GM18861 (cell line): ENCODE measurements around the gene OMP.

Experiments used
- ATAC-seq: cut with Tn5 transposase; IDR thresholded peaks from one replicate; pipeline ENCODE4 v1.9.1; 2021; ENCODE audit not compliant: unreplicated experiment

OMP gene

DNA sequence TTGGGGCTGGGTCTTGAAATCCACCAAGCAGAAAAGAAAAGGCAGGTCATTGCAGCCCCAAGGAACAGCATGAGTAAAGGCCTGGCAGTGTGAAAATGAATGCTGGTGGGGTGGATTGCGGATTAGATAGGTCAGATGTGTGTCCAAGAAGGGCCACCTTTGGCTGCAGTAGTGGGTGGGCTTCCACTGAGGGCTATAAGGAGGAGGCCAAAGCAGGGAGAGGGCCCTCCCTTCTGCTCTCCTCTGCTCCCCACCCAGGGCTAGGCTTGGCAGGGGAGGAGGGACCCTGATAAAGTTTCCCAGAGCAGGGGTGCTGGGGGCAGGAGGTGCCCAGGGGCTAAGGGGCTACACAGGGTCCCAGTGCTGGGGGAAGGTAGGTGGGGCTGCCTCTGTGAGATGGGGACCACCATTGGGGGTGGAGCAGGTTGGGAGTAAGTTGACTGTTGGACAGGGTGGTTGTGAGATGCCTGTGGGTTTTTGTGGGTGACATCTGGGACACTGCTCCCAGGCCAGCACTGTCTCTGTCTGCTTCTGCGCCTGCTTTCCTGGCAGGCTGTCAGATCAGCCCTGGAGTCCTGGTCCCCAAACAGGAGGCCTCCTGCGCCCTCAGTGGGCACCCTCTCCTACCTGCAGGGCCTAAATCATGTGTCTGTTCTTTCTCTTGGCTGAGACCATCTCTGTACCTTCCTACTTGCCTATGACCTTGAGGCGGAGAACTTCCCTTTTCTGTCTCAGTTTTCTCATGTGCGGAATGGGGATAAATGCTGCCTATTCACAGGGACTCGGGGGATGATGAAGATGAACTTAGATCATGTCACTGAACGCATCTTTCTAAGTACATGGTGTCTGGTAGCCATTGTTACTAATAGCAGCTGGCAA is 33.9 kb upstream of the OMP start:
- ATAC-seq: no peak

GRCh38 chr11:77069336-77069968 is 33.2 kb upstream of the OMP start:
- ATAC-seq: no peak

DNA sequence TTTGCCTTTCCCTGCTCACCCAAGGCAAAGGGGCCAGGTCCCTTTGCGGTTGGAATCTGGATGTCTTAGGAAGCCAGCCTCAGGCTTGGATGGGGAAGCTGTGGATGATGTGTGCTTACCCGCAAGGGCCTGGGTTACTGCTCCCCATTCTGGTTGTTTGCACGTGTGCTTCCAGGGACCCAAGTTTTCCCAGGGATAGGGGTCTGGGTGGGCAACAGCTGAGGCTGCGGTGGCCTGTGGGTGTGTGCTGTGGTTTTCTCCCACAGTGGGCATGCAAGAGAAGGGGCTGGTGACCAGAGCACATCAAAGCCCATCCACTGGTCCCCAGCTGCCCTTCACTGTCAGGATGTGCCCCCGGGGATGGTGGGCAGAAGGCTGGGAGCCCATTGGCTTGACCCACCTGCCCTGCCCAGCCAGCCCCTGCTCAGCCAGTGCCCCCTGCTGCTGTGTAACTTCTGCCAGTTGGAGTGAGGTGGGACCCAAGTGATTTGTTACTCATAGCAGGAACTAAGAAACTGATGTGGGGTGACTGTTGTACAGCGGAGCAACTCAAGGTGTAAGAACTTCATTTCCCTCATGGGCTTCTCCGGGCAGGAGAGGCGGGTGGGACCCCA is 32.6 kb upstream of the OMP start:
- ATAC-seq: no peak

DNA sequence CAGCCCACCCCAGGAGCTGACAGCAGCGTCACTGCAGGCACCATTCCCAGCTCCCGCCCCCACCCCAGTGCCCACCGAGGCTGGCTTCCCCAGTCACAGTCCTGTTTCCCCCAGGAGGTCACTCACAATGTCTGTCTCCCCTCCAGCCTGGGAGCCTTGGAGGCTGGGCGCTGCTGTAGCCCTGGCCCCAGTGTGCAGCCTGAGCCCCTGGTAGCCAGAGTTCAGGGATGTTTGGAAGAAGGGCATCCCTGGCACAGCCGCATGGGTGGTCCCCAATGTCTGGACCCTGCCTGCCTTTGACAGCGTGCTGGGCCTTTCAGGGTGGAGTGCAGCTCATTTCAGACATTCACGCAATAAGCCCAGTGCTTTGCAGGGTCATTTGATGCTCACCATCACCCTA is 31.6 kb upstream of the OMP start:
- no peak for ATAC-seq

DNA sequence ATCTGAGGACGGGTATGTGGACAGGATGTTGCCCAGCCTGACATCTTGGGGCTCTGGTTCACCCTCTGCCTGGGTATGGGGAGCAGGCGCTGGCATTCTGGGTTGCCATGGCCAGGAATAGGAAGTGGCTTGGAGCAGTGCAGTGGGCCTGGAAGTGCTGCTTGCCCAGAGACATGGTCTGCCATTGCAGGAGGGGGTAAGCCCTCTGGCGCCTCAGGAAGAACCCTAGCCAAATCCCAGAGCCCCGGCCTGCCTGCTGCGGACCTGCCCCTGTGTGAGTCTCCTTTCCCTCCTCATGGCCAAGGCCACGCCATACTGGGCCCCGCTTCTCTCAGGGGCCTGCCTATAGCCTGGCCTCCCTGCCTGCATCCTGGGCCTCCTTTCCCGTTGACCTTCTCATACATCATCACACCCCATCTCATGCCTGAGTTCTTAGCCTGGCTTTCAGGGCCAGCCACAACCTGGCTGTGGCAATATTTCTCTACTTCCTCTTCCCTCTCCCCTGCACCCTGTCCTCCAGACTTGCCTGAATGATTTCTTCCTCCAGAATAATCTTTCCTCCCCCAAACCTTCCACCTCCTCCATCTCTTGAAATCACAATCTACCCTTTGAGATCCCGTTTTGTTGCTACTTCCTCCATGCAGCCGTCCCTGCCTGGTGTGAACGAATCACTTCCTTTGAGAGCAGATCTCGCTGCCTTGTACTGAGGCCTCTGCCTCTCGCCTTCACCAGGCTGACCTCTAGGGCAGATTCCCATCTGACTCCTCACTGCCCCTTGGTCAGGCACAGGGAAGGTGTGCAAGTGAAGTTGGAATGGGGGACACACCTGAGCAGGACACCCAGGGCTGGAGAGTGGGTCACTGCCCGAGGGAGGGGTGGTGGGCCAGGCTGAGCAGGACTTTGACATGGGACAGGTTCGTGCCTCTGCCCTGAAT is 30.7 kb upstream of the OMP start:
- no peak for ATAC-seq

- ATAC-seq: no peak
Observed at GRCh38 chr11:77072851-77073327, 29.8 kb upstream of the OMP start.

- no peak for ATAC-seq
Observed at GRCh38 chr11:77073328-77074001, 29.2 kb upstream of the OMP start.

DNA sequence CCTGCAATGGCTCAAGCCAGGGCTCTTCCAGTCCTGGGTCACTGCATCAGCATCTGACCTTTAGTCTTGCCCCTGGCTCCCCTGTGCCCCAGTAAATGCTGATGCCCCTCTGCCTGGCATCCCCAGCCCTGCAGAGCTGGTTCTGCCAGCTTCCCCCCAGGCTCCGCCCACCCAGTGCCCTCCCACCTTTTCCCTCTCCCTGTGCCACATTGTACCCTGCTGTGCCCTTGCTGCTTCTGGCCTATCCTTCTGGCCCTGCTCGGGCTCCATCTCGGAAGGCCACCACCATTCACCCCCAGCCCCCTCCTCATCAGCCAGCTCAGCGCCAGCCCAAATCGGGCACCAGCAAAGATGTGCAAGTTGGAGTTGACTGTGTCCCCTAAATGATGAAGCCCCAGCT is 28.4 kb upstream of the OMP start:
- ATAC-seq: no peak

DNA sequence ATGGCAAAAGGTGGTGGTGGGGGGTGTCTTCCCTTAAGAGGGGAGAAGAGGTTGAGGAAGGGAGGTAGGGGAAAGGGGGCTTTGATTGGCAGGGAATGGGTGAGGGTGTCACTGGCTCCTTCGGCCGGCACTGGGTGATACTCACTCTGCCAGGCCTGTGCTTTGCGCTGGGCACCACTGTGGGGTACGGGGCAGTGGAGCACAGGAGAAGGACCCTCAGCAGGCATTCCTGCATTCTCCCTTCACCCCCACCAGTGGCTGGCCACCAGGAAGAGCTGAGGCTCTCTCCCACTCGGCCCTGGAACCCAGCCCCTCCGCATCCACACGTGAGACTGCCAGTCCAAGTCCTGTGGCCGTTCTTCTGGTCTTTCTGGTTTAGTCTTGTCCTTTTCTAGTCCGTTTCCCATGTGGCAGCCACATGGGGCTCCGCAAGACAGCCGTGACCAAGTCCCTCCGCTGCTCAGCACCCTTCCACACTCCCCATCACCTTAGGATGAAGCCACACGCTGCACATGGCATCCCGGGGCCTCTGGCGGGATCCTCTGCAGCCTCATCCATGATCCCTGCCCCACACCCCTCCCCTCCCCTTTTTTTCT is 27.9 kb upstream of the OMP start:
- ATAC-seq: no peak

DNA sequence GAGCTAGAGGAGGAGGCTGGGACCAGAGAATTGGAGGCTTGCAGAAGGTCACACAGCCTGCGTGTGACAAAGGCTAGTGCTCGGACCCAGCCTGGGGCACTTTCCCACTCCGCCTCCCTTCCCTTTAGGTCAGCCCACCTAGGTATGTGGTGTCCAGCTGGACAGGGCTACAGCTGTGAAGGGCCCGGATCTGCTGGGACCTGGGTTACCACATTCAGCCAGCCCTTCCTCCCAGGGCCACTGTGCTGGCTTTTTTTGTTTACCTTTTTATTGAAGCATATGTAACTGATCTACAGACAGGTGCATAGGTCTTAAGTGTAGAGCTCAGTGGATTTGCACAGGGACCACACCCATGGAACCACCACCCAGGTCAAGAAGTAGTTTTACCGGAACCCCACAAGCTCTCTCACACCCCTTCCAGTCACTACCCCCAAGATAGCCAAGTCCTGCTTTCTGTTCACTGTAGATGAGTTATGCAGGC is 27.2 kb upstream of the OMP start:
- ATAC-seq: no peak

GRCh38 chr11:77079666-77080065 is 23.0 kb upstream of the OMP start:
- ATAC-seq: no peak

DNA sequence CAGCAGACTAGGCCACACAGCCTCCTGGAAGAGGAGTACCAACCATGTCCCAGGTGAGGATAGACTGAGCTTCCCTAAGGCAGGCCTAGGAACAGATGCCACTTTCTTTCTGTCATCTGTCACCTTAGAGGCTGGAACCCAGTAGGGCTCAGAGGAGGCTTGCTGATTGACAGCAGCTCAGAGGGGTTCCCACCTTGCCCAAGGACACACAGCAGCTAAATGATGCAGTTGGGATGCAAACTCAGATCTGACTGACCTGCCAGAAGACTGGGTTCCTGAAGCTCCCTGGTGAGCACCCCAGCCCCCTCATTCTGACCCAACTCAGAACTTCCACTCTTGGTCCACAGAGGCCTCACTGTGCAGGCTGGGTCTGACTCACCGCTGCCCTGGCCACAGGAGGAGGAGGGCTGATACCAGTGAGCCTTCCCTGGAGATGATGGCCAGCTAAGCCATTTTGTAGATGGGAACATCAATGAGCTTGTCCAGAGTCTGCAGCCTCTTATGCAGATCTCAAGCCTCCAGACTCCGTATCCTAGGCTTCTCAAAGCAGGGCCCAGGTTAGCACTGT is 21.9 kb upstream of the OMP start:
- no peak for ATAC-seq

- no peak for ATAC-seq
Observed at GRCh38 chr11:77081381-77081851, 21.2 kb upstream of the OMP start.

- no peak for ATAC-seq
Observed at GRCh38 chr11:77081976-77082836, 20.4 kb upstream of the OMP start.

DNA sequence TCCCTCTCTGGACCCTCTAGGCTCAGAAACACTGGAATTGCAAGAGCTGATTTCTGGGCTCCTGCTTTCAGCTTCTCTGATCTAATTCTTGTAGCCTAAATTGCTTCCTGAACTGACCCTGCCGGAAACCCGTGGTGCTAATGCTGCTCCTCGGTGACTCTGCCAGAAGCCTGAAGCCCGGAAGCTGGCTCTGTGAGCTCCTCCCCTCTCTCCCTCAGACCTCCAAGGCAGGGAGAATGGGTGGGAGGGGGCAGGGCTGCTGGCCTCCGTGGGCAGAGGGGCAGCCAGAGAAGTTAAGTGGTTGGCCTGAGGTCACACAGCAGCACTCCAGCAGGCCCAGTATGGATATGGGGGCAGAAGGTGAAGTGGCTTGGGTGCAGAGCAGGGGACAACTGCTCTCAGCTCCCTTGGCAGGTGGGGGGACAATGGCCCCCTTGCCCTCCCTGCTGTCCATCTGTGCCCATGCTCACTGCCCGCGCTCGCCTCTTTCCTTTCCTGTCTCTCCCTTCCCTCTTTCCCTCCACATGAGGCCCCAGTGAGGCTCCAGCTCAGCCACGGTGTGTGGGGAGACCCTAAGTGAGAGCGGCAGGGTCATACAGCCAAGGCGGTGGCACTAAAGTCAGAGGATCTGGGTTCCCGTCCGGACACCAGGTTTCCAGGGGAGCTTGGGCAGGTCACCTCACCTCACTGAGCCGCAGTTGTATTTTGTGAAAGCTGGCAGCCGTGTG is 19.6 kb upstream of the OMP start:
- no peak for ATAC-seq

- ATAC-seq: no peak
Observed at GRCh38 chr11:77083566-77084245, 18.9 kb upstream of the OMP start.

DNA sequence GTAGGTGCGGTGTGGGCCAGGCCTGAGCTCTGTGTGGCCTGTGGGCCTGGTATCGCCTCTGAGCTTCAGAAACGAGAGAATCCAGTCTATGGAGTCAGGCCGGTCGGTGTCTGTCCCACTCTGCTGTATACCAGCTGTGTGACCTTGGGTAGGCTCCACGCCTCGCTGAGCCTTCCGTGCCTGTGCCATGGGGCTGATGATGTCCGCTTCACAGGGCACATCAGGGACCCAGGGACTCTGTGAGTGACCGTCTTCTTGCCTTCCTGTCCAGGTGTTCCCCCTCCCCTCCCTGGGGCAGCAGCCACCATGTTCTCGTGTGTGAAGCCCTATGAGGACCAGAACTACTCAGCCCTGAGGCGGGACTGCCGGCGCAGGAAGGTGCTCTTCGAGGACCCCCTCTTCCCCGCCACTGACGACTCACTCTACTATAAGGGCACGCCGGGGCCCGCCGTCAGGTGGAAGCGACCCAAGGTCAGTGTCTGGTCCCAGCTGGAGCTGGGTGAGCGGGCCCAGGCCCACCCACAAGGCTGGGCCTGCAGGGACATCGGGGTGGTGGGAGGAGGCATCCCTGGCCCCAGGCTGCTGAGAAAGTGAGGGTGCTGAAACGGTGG is 18.0 kb upstream of the OMP start:
- no peak for ATAC-seq
